NCI-H748 treated with DMSO at 0.1 percent for 48 hours (cell line): ENCODE data around the gene FGD4.

Experiments
- DNase-seq: peaks from one replicate; lab custom pipeline; 2025; lab: John Stamatoyannopoulos, UW

The FGD4 gene

GRCh38 chr12:32679920-32680237 lies 280.5 kb downstream of the FGD4 start:
- no peak for DNase-seq

GRCh38 chr12:32680787-32681186 lies 281.4 kb downstream of the FGD4 start:
- no peak for DNase-seq

DNA sequence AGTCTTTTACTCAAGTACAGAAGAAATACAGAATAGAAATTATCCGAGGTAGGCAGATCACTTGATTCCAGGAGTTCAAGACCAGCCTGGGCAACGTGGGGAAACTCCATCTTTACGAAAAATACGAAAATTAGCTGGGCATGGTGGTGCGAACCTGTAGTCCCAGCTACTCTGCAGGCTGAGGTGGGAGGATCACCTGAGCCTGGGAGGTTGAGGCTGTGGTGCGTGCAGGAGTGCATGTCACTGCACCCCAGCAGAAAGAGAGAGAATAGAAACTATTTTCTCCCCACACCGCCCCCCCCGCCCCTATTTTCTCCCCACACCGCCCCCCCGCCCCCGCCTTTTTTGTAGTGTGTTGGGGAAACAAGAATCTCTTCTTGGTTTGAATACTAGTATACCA lies 281.9 kb downstream of the FGD4 start:
- no peak for DNase-seq

DNA sequence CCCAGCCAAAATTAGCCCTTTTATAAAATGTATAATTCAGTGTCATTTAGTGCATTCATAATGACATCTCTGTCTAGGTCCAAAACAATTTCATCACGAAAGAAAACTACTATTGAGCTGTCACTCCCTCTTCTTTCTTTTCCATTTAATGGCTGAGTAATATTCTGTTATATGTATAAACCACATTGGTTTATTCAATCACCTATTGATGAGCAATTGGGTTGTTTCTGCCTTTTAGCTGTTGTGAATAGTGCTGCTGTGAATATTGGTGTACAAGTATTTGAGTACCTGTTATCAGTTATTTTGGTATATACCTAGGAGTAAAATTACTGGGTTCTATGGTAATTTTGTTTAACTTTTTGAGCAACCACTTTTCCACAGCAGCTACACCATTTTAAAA lies 287.0 kb downstream of the FGD4 start:
- DNase-seq, result no peak

DNA sequence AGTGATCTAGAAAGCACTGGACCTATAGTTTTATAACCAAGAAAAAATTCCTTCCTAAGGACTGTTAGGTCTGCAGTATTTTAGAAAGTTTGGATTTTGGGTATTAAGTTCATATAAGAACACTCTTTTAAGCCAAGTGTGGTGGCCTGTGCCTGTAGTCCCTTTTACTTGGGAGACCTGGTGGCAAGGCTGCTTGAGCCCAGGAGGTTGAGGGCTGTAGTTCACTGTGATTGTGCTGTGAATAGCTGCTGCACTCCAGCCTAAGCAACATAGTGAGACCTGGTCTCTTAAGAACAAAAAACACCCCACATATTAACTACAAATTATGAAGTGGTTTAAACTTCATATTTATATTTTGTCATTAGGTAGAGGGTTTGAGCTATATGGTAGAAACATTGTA lies 289.4 kb downstream of the FGD4 start:
- DNase-seq, result no peak

- no peak for DNase-seq
Measured at GRCh38 chr12:32690927-32691326, 291.6 kb downstream of the FGD4 start.

GRCh38 chr12:32692358-32692757 lies 293.0 kb downstream of the FGD4 start:
- DNase-seq, result no peak

GRCh38 chr12:32693036-32693435 lies 293.7 kb downstream of the FGD4 start:
- DNase-seq, result no peak
